Activated CD4-positive, alpha-beta T cell treated with anti-CD3 and anti-CD28 coated beads, Interleukin-2, amount 10 ng/mL, durations not matched to agents 24 days and 14 days (primary cell): ENCODE measurements around the gene MYH16. TPM values are rescaled to one million over a fixed set of nuclear protein-coding genes. Genes with fewer than 3 reads are reported as not detected.
A peak's percentile ranks its signal among the peaks of the same experiment; 100 is the strongest.
"Not testable (repeated sequence)": the region's sequence is repeated elsewhere in the genome, so short reads cannot be mapped to it uniquely, and the experiment has no call there.

Experiments used
- DNase-seq: peaks from one replicate; pipeline ENCODE4 v3.0.0; 2022
- H3K27ac Mint-ChIP-seq: one replicate; pipeline ENCODE4 v1.8.0; 2022; ENCODE audit warnings: mild to moderate bottlenecking, mixed read lengths
- H3K27me3 Mint-ChIP-seq: one replicate; pipeline ENCODE4 v1.8.0; 2022; ENCODE audit warnings: mixed read lengths
- H3K36me3 Mint-ChIP-seq: one replicate; pipeline ENCODE4 v1.8.0; 2022; ENCODE audit warnings: low read depth, mild to moderate bottlenecking, mixed read lengths
- H3K4me1 Mint-ChIP-seq: one replicate; pipeline ENCODE4 v1.8.0; 2021; ENCODE audit warnings: mixed read lengths
- H3K4me3 Mint-ChIP-seq: one replicate; pipeline ENCODE4 v1.8.0; 2022; ENCODE audit warnings: mild to moderate bottlenecking, moderate library complexity, mixed read lengths
- H3K9me3 Mint-ChIP-seq: one replicate; pipeline ENCODE4 v1.8.0; 2021; ENCODE audit warnings: mixed read lengths
- intact Hi-C: fragments of 100-400 bp; cut with micrococcal nuclease; formaldehyde crosslinking; loops from one replicate; pipeline ENCODE4 v1.15.1; 2023
- total RNA-seq: library from RNA; stranded (reverse); gene quantifications from 2 replicates; pipeline ENCODE4 v1.2.3, GENCODE V29; 2022

The MYH16 gene
- not detected in 2 replicates for total RNA-seq

DNA sequence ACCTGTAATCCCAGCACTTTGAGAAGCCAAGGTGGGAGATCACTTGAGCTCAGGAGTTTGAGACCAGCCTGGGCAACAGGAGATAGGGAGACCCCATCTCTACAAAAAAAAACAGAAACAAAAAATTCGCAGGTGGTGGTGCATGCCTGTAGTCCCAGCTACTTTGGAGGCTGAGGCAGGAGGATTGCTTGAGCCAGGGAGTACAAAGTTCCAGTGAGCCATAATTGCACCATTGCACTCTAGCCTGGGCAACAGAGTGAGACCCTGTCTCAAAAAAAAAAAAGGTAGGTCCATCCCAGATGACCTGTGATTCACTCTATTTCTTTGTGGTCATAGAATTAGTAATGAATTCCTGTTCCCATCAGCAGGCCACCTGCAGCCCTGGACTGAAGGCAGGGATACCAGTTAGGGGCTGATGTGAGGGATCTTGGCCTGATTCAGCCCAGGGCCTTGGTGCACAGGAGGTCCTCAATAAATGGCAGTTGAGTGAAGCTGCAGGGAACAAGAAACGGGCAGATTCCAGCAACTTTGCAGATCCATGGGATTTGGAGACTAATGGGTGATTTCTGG is at the start of gene MYH16:
Gene MYH16, plus strand, starts transcription at position 364 of the 570 bp plus-strand sequence.
- Mint-ChIP-seq H3K4me3 (peak within 1 kb of the TSS; percentile 36), H3K4me1 (peaks cover 12% of the 10 kb centered on the region), H3K36me3 (no peaks in the 10 kb centered on the region), H3K27ac (peak within 1 kb of the TSS; percentile 74), H3K27me3 (peaks cover 3% of the 10 kb centered on the region), H3K9me3 (no peaks in the 10 kb centered on the region)
- no peak for DNase-seq
- intact Hi-C loops = no loop called here

DNA sequence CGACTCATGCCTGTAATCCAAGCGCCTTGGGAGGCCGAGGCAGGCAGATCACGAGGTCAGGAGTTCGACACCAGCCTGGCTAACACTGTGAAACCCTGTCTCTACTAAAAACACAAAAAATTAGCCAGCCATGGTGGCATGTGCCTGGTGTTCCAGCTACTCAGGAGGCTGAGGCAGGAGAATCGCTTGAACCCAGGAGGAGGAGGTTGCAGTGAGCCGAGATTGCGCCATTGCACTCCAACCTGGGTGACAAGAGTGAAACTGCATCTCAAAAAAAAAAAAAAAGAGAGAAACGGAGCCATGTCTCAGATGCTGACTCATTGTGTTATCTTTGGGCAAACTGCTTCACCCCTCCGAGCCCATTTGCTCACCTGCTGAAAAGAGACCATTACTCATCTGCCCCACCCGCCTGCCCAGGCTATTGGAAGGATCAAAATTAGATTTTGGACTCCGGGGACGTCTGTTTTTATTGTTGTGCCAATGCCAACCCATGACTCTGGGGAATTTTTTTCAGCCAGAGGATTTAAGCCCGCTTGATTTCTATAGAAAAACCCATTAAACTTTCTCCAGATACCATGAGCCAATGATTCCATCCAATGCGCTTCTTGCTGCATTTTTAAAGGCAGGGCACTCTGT is 48.3 kb upstream of the MYH16 start:
- intact Hi-C loops, H3K4me3 Mint-ChIP-seq, H3K36me3 Mint-ChIP-seq, DNase-seq, H3K27me3 Mint-ChIP-seq, H3K9me3 Mint-ChIP-seq, H3K27ac Mint-ChIP-seq, H3K4me1 Mint-ChIP-seq: not testable (repeated sequence)

DNA sequence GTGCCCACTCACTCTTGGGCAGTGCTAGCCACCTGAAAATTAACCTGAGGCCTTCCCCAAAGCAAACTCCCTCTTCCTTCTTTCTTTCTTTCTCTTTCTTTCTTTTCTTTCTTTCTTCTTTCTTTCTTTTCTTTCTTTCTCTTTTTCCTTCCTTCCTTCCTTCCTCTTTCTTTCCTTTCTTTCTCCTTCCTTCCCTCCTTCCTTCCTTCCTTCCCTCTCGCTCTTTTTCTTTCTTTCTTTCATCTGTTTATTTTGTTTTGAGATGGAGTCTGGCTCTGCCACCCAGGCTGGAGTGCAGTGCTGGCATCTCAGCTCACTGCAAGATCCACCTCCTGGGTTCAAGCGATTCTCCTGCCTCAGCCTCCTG is 47.8 kb upstream of the MYH16 start:
- intact Hi-C loops = no loop called here

DNA sequence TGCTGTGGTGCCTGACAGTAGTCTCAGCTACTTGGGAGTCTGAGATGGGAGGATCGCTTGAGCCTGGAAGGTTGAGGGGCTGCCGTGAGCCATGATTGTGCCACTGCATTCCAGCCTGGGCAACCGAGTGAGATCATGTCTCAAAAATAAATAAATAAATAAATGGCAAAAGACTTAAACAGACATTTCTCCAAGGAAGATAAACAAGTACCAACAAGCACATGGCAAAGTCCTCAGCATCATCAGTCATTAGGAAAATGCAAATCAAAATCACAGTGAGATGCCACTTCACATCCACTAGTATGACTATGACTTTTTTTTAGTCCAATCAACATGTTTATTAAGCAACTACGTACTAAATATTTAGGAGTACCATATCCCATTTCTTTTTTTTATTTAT is 43.4 kb upstream of the MYH16 start:
- Mint-ChIP-seq H3K9me3 (peaks cover 2% of the 10 kb centered on the region), H3K4me1 (peaks cover 7% of the 10 kb centered on the region), H3K4me3 (no peak overlapping the region), H3K36me3 (no peaks in the 10 kb centered on the region), H3K27ac (no peak overlapping the region), H3K27me3 (no peaks in the 10 kb centered on the region)
- intact Hi-C loops = no loop called here
- no peak for DNase-seq

More for the DNA sequence above, 47.8 kb upstream of the MYH16 start:
- H3K4me1 Mint-ChIP-seq = peaks cover 7% of the 10 kb centered on the region
- H3K36me3 Mint-ChIP-seq = no peaks in the 10 kb centered on the region
- H3K27me3 Mint-ChIP-seq = no peaks in the 10 kb centered on the region
- DNase-seq = no peak
- H3K4me3 Mint-ChIP-seq = no peak overlapping the region
- no peaks in the 10 kb centered on the region for H3K9me3 Mint-ChIP-seq
- no peak overlapping the region for H3K27ac Mint-ChIP-seq

DNA sequence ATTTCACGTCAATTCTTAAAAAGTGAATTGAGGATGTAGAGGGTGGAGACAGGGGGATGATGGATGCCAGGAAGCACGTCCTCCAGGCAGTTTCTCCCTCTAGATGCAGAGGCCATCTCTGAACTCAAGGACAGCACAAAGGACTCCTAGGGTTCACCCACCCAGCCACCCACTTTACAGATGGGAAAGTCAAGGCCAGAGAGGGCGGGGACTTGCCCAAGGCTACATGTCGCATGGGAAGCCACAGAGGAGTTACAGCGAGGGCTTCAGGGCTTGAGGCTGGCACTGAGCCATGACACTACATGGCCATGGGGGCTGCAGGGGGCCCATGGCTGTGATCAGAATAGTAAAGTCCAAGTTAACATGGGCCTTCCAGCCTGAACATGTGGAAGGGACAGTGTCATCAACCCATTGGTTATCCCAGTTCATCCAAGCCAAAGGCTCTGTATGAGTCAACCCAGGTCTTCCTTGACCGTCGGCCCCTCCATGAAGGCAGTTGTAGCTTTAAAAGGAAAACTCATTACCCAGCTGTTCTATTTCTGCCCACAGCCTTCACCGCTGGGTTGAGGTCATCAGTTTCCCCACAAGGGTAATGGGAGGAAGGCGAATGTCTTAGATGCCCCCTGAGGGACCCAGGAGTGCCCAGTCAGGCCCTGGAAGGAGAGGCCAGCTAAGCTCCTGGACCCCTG is 40.4 kb upstream of the MYH16 start:
- H3K4me3 Mint-ChIP-seq = no peak overlapping the region
- H3K4me1 Mint-ChIP-seq = no peaks in the 10 kb centered on the region
- no peaks in the 10 kb centered on the region for H3K27me3 Mint-ChIP-seq

DNA sequence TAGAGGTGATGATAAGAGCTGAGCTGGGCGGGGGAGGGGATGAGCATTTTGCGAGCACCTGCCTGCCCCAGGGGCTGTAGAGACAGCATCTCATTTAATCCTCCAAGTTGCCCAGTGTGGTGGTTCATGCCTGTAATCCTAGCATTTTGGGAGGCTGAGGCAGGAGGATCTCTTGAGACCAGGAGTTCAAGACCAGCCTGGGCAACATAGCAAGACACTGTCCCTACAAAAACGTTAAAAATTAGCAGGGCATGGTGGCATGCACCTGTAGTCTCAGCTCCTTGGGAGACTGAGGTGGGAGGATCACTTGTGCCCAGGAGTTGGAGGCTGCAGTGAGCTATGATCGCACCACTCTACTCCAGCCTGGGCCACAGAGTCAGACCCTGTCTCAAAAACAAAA is 39.7 kb upstream of the MYH16 start:
- H3K4me3 Mint-ChIP-seq, H3K27ac Mint-ChIP-seq, H3K27me3 Mint-ChIP-seq, intact Hi-C loops, DNase-seq, H3K4me1 Mint-ChIP-seq, H3K36me3 Mint-ChIP-seq, H3K9me3 Mint-ChIP-seq: not testable (repeated sequence)

More for the DNA sequence above, 40.4 kb upstream of the MYH16 start:
- no peak for DNase-seq
- Mint-ChIP-seq H3K27ac (no peak overlapping the region), H3K36me3 (no peaks in the 10 kb centered on the region), H3K9me3 (peaks cover 2% of the 10 kb centered on the region)
- intact Hi-C loops = no loop called here

DNA sequence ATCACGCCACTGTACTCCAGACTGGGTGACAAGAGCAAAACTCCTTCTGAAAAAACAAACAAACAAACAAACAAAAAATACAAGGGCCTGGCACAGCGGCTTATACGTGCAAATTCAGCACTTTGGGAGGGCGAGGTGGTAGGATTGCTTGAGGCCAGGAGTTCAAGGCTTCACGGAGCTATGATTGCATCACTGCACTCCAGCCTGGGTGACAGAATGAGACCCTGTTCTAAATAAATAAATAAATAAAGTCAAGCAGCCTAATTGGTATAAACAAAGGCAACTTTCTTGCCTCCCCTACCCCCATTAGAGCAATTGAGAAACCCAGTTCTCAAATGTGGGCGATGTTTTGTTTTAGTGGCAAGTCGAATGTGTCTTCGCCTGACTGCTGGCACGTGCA is 38.5 kb upstream of the MYH16 start:
- Mint-ChIP-seq H3K27ac (no peak overlapping the region), H3K9me3 (peaks cover 2% of the 10 kb centered on the region), H3K27me3 (peaks cover 1% of the 10 kb centered on the region), H3K4me1 (no peaks in the 10 kb centered on the region), H3K36me3 (no peaks in the 10 kb centered on the region), H3K4me3 (no peak overlapping the region)
- DNase-seq = no peak
- intact Hi-C loops = no loop called here

DNA sequence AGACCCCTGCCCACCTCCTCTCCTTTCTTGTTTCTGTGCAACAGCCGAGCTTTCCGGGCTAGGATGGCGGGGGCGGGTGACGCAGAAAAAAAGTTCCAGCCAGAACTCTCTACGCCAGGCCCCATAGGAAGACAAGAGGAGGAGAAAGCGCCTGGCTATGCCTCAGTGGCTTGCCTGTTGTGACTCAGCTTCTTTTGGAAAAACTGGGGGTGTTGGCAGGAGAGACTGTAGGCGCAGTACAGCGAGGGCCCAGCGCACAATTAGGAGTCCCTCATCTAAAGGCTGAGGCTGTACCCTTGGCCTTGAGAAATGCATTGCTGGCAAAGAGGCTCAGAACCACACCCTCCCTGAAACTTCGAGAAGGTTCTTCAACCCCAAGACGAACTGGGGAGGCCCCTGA is 36.7 kb upstream of the MYH16 start:
- no peak for DNase-seq
- H3K4me1 Mint-ChIP-seq = no peaks in the 10 kb centered on the region
- no peak overlapping the region for H3K4me3 Mint-ChIP-seq
- H3K9me3 Mint-ChIP-seq = peaks cover 2% of the 10 kb centered on the region
- peaks cover 1% of the 10 kb centered on the region for H3K27me3 Mint-ChIP-seq
- no peak overlapping the region for H3K27ac Mint-ChIP-seq
- H3K36me3 Mint-ChIP-seq = no peaks in the 10 kb centered on the region
- intact Hi-C loops = no loop called here

DNA sequence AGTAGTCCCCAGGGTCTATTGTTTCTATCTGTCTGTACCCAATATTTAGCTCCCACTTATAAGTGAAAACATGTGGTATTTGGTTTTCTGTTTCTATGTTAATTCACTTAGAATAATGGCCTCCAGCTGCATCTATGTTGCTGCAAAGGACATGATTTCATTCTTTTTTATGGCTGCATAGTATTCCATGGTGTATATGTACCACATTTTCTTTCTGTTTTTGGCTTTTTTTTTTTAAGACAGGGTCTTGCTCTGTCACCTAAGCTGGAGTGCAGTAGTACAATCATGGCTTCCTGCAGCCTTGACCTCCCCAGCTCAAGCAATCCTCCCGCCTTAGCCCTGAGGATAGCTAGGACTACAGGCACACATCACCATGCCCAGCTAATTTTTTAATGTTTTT is 34.8 kb upstream of the MYH16 start:
- H3K27ac Mint-ChIP-seq, H3K4me3 Mint-ChIP-seq, intact Hi-C loops, H3K4me1 Mint-ChIP-seq, H3K36me3 Mint-ChIP-seq, DNase-seq, H3K27me3 Mint-ChIP-seq, H3K9me3 Mint-ChIP-seq: not testable (repeated sequence)

DNA sequence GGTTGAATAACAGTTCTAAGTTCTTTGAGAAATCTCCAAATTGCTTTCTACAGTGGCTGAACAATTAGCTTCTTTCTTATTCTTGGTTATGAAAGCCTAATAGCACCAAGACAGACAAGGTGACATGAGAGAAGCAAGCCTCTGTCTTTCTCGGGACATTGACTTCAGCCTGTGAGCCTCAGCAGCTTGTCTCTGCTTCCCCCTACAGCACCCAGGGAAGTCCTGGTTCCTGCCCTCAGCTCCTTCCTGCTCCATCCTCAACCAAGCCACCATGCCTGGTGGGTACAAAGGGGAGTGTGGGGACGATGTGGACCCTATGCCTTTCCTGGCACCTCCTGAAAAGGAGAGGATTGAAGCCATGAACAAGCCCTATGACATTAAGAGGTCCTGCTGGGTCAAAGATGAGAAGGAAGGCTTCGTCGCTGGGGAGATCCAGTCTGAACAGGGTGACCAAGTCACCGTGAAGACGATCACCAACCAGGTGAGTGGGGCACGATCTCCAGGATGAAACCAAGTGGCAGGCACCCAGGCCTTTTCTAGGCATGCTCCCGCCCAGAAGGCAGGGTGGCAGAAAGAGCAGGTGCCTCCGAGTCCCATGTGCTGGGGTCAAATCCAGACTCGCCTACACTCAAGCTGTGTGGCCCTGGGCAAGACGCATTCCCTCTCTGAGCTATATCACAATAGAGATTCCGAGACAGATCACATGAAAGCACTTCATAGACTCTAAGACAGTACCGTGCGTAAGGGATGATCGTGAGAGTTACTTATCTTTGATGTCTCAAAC is 33.9 kb upstream of the MYH16 start:
- Mint-ChIP-seq H3K9me3 (no peaks in the 10 kb centered on the region), H3K36me3 (no peaks in the 10 kb centered on the region)
- DNase-seq = no peak

DNA sequence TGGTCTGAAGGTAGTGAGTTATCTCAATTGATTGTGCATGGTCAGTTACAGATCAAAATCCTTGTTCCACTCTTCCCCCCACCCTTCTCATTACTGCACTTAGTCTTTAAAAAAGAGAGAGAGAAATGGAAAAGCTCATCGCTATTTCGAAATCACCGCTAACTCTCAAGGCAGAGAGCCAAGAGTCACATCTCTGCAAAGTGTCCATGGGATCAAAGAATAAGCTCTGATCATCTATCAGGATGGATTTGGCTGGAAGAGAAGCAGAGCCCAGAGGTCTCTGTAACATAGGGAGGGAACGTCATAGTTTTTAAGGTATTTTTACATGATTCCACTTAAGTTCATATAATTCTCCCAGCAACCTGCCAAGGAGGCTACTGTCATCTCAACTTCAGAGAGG is 30.0 kb upstream of the MYH16 start:
- H3K4me3 Mint-ChIP-seq = no peak overlapping the region
- no peak for DNase-seq

More for the DNA sequence above, 33.9 kb upstream of the MYH16 start:
- Mint-ChIP-seq H3K4me1 (no peaks in the 10 kb centered on the region), H3K27me3 (peaks cover 1% of the 10 kb centered on the region), H3K4me3 (no peak overlapping the region), H3K27ac (no peak overlapping the region)
- intact Hi-C loops = no loop called here

DNA sequence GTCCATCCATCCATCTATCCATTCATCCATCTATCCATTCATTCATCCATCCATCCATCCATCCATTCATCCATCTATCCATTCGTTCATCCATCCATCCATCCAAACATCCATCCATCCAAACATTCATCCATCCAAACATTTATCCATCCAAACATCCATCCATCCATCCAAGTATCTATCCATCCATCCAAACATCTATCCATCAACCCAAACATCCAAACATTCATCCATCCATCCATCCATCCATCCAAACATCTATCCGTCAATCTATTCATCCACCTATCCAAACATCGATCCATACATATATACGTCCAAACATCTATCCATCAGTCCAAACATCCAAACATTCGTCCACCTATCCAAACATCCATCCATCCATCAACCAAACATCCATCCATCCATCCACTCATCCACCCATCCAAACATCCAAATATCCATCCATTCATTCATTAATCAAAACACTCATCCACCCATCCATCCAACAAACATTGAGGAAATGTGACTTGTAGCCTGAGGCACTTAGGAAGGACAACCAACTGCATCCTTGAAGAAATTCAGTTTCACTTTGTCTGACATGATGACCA is 28.8 kb upstream of the MYH16 start:
- DNase-seq = no peak
- Mint-ChIP-seq H3K27ac (no peak overlapping the region), H3K36me3 (no peaks in the 10 kb centered on the region), H3K9me3 (no peaks in the 10 kb centered on the region), H3K4me1 (no peaks in the 10 kb centered on the region), H3K4me3 (no peak overlapping the region), H3K27me3 (peaks cover 1% of the 10 kb centered on the region)
- intact Hi-C loops = no loop called here

More for the DNA sequence above, 30.0 kb upstream of the MYH16 start:
- H3K36me3 Mint-ChIP-seq = no peaks in the 10 kb centered on the region
- no peak overlapping the region for H3K27ac Mint-ChIP-seq
- intact Hi-C loops = no loop called here
- no peaks in the 10 kb centered on the region for H3K4me1 Mint-ChIP-seq
- H3K9me3 Mint-ChIP-seq = no peaks in the 10 kb centered on the region
- H3K27me3 Mint-ChIP-seq = peaks cover 1% of the 10 kb centered on the region

DNA sequence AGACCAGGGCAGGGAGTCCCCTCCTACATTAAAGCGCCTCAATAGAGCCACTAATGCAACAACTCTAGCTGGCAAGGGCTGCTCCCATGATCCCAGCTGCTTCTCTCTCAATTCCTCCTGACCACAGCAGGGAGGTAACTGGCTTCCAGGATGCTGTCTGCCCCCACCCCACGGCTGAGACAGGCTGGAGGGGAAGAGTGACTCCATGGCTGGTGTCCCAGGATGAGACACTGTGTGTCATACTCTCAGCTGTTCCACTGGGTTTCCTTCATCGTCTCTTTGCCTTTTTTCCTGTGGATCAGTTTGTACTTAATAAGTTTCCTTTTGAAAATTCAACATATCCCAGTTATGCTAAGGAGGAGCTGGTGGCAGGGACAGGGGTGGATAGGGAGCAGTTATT is 27.7 kb upstream of the MYH16 start:
- no peaks in the 10 kb centered on the region for H3K9me3 Mint-ChIP-seq
- intact Hi-C loops = no loop called here
- no peak overlapping the region for H3K4me3 Mint-ChIP-seq
- DNase-seq = no peak
- H3K4me1 Mint-ChIP-seq = no peaks in the 10 kb centered on the region
- no peak overlapping the region for H3K27ac Mint-ChIP-seq
- H3K27me3 Mint-ChIP-seq = no peaks in the 10 kb centered on the region
- H3K36me3 Mint-ChIP-seq = no peaks in the 10 kb centered on the region
